Fibroblast of villous mesenchyme (primary cell): ENCODE data around the gene ANKRD11. TPM values are rescaled to one million over a fixed set of nuclear protein-coding genes. Genes with fewer than 3 reads are reported as not detected.
"Not testable (repeated sequence)": the region's sequence is repeated elsewhere in the genome, so short reads cannot be mapped to it uniquely, and the experiment has no call there.

ENCODE experiments used
- DNase-seq: peaks from one replicate; pipeline ENCODE4 v3.0.0-alpha.2; 2010; ENCODE audit warnings: low read depth
- H3K4me3 ChIP-seq: 2 replicates; pipeline ENCODE4 v1.5.1; 2011; ENCODE audit warnings: low read depth, mild to moderate bottlenecking, low read length
- total RNA-seq: library from RNA; depleted of rRNA; stranded (reverse); fragments of >200 nt; gene quantifications from 2 replicates; pipeline ENCODE4 v1.2.3, GENCODE V29; 2012
- TF ChIP-seq, protein P1 (sequence below): IDR thresholded peaks from 2 replicates; pipeline ENCODE4 v1.5.1; 2012; ENCODE audit warnings: low read depth, mild to moderate bottlenecking, low read length; ENCODE audit not compliant: insufficient read depth

Gene ANKRD11
- total RNA-seq, 1 donor, result 69.5 TPM

GRCh38 chr16:89434490-89434889 is 55.9 kb downstream of the ANKRD11 start:
- no peak overlapping the region for H3K4me3 ChIP-seq
- DNase-seq, result no peak
- TF ChIP-seq, protein P1, sequence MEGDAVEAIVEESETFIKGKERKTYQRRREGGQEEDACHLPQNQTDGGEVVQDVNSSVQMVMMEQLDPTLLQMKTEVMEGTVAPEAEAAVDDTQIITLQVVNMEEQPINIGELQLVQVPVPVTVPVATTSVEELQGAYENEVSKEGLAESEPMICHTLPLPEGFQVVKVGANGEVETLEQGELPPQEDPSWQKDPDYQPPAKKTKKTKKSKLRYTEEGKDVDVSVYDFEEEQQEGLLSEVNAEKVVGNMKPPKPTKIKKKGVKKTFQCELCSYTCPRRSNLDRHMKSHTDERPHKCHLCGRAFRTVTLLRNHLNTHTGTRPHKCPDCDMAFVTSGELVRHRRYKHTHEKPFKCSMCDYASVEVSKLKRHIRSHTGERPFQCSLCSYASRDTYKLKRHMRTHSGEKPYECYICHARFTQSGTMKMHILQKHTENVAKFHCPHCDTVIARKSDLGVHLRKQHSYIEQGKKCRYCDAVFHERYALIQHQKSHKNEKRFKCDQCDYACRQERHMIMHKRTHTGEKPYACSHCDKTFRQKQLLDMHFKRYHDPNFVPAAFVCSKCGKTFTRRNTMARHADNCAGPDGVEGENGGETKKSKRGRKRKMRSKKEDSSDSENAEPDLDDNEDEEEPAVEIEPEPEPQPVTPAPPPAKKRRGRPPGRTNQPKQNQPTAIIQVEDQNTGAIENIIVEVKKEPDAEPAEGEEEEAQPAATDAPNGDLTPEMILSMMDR, result no peak

DNA sequence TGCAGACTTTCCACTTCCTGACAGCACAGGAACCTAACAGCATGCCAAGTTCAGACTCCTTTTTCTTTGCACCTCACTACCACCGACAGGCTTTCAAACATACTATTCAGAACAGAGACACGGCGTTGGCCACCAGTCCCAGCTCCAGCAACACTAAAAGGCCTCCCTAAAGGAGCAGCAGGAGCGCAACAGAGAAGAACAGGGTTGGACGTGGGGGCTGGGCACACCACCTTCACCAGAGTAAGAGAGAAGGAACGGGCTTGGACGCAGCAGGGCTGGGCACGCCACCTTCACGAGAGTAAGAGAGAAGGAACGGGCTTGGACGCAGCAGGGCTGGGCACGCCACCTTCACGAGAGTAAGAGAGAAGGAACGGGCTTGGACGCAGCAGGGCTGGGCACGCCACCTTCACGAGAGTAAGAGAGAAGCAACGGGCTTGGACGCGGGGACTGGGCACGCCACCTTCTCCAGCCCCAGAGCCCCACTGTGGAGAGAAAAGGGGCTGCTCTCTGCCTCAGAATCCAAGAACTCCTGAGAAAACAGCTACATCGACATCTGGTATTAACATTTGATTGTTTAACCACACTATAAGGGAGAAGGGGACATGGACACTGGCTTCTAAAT is 56.9 kb downstream of the ANKRD11 start:
- DNase-seq, H3K4me3 ChIP-seq: not testable (repeated sequence)

GRCh38 chr16:89431630-89432029 is 58.7 kb downstream of the ANKRD11 start:
- DNase-seq, result no peak
- TF ChIP-seq, protein P1, result no peak

GRCh38 chr16:89431158-89431584 is 59.2 kb downstream of the ANKRD11 start:
- DNase-seq, result peak; percentile 98
- TF ChIP-seq, protein P1, result no peak
- H3K4me3 ChIP-seq, result peak overlapping the region; percentile 35

More at GRCh38 chr16:89431630-89432029, 58.7 kb downstream of the ANKRD11 start:
- peak overlapping the region; percentile 35 for H3K4me3 ChIP-seq

GRCh38 chr16:89430436-89431157 is 59.8 kb downstream of the ANKRD11 start:
- H3K4me3 ChIP-seq, result peak overlapping the region; percentile 1
- DNase-seq, result no peak
- TF ChIP-seq, protein P1, result no peak

DNA sequence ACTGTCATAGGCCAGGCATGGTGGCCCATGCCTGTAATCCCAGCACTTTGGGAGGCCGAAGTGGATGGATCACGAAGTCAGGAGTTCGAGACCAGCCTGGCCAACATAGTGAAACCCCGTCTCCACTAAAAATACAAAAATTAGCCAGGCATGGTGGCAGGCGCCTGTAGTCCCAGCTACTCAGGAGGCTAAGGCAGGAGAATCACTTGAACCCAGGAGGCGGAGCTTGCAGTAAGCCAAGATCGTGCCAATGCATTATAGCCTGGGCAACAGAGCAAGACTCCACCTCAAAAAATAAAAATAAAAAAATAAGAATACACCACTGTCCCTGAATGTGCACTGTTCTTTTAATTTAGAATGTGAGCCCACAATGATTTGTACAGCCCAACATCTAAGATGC is 61.8 kb downstream of the ANKRD11 start:
- H3K4me3 ChIP-seq, DNase-seq: not testable (repeated sequence)

- TF ChIP-seq, protein P1, result no peak
- no peak overlapping the region for H3K4me3 ChIP-seq
- DNase-seq, result no peak
Measured at GRCh38 chr16:89426736-89427530, 63.4 kb downstream of the ANKRD11 start.
